Fibroblast of pulmonary artery (primary cell): Measurements from ENCODE around the gene SLC44A3.
A peak's percentile ranks its signal among the peaks of the same experiment; 100 is the strongest.

Experiments
- DNase-seq: peaks from one replicate; pipeline ENCODE4 v3.0.0-alpha.2; 2010; ENCODE audit warnings: low read depth
- H3K4me3 ChIP-seq: replicated peaks from 2 replicates; pipeline ENCODE4 v1.5.1; 2011; ENCODE audit warnings: low read depth, mild to moderate bottlenecking, control low read depth, low read length, moderate library complexity
- TF ChIP-seq, protein P1 (sequence below): IDR thresholded peaks from 2 replicates; pipeline ENCODE4 v1.5.1; 2011; ENCODE audit warnings: mild to moderate bottlenecking, control low read depth, low read length, inconsistent platforms; ENCODE audit errors: missing control alignments

Gene SLC44A3

DNA sequence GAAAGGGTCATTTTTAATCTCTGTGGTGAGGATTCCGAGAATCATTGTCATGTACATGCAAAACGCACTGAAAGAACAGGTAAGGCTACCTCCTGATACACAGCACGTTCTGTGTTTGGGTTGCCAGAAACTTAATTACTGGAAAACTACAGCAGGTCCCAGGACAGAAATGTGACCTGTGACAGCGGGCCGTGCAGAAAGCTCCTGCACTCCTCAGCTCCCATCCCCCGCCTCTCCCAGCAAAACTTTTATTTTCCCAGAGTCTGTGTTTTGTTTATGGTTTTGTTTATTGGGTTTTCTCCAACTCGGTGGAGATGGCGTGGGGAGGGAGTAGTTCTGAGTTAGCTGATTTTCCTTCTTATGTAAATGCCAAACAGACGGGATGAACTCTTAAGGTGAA is 44.7 kb downstream of the SLC44A3 start:
- H3K4me3 ChIP-seq = no peak overlapping the region
- DNase-seq = peak; percentile 26
- TF ChIP-seq, protein P1, sequence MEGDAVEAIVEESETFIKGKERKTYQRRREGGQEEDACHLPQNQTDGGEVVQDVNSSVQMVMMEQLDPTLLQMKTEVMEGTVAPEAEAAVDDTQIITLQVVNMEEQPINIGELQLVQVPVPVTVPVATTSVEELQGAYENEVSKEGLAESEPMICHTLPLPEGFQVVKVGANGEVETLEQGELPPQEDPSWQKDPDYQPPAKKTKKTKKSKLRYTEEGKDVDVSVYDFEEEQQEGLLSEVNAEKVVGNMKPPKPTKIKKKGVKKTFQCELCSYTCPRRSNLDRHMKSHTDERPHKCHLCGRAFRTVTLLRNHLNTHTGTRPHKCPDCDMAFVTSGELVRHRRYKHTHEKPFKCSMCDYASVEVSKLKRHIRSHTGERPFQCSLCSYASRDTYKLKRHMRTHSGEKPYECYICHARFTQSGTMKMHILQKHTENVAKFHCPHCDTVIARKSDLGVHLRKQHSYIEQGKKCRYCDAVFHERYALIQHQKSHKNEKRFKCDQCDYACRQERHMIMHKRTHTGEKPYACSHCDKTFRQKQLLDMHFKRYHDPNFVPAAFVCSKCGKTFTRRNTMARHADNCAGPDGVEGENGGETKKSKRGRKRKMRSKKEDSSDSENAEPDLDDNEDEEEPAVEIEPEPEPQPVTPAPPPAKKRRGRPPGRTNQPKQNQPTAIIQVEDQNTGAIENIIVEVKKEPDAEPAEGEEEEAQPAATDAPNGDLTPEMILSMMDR = no peak

DNA sequence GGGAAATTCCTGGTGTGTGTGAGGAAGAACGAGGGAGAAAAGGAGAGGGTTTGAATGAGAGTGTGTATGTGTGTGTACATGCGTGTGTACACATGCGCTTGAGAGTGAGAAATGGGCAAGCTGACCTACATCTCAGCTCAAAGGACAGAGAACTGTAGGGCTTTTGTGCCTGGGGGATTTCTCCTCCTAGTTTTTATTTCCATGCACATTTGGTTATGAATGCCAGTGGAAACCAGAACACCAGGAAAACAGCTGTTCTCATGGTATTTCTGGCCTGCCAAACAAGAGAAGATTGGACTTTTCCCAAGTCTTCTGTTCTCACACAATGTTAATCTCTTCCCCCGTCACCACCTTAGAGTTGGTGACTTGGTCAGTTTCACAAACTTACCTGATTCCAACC is 45.2 kb downstream of the SLC44A3 start:
- DNase-seq = peak; percentile 84
- H3K4me3 ChIP-seq = no peak overlapping the region
- TF ChIP-seq, protein P1 = no peak

DNA sequence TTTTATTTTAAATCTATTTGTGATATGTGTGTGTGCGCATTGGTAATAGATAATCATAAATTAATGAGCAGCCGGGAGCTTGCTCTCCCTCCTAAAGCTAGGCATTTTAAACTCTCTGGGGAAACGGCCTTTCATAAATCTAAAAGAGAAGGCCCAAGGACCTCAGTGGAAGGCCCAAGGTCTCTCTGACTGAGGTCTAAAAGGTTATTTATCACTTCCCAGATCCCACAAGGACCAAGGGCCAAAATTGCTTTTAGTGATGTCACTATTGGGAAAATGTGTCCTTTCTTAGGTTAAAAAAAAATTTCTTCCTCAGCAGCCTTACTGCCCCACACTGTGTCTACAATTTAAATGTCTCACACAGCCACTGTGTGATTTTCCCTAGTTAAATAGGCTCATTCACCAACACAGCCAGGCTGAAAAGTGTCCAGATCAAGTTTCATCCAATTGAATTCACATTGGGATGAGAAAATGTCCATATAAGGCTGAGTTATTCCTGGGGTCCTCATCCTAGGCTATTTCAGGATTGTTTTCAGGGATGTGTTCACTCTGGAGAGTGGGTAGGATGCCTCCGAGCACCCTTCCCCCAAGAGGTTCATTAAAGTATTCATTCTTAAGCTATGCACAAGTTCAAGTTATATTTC is 46.1 kb downstream of the SLC44A3 start:
- peak; percentile 41 for DNase-seq
- TF ChIP-seq, protein P1 = no peak
- no peak overlapping the region for H3K4me3 ChIP-seq

DNA sequence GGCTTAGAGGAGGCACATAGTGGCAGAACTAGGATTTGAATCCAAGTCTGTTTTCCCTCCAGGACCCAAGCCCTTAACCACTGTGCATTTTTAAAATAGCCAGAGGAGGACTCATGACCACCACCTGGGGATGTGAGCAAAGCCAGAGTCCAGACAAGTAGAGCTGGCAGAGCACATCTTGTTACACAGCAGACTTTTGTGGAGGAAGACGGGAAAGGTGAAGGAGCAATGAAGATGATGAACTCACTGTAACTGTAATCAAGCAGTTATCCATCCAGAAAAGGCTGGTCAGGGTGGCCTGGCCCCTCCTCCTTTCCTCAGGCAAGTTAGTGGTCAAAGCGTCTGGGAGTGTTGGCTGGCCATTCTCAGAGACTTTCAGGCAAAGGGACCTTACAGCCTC is 50.9 kb downstream of the SLC44A3 start:
- no peak overlapping the region for H3K4me3 ChIP-seq
- TF ChIP-seq, protein P1 = no peak
- DNase-seq = no peak

DNA sequence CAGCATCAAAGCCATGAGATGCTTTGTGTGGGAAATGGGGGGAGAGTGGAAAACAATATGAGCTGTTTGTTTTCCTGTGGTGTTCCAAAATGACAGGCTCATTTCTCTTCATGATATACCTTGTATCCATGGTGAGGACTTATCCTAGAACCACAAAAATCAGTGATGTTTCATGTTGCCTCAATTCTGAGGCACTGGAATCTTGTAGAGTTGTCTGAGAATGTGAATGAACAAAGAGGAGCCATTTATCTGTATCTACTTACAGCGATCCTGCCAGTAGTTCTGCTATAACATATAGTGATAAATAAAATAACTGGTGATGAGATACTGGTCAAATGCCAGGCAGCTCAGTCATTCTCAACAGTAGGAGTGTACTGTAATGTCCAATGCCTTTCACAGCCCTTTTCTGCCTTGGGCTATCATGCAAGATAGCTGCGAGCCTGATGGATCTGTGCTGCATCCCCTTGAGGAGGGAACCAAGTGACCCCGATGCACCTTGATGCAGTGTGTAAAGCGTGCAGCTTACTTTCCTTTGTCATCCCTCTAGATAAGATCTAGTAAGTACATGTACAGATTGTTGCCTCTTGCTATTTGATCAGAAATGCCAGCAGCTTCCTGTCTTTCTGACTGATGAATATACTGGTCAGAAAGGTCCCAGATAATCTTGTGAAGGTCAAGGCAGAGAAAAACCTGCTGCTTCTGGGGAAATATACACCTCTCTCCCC is 52.8 kb downstream of the SLC44A3 start:
- no peak overlapping the region for H3K4me3 ChIP-seq
- TF ChIP-seq, protein P1 = no peak
- no peak for DNase-seq

DNA sequence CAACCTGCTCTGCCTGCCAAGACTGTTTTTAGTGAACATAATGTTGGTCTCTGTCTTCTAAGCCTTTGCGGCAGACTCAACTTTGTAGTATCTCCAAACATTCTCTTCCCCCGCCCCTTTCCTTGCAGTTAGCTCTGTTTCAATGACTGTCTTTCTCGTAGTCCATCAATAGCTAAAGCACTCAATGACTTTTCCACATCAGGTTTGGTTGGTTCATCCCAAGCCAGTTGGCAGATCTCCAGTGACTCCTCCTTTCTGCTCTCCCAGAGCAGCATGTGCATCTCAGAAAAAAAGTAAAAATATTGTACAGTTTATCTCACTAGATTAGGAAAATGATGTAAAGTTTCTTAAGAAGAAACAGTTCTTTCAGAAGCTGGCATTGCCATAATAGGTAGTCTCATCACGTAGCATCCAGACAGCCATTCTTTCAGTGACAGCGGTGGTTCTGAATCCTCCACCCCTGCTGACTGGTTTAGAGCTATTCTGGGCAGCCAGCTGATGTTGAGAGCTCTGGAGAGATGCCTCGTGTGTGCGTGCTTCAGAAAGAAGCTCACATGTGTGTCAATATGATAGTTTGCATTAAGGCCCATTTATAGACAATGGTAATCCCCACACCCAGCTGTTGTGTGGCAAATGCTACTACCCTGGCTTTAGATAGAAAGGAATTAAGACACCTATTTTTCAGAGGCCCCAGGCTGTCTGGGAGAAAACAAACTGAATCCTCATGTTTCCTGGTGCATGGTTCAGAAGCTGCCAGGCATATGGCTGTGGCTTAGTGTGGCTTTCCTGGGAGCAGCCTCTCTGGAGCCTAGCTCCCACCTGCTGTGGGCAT is 53.6 kb downstream of the SLC44A3 start:
- DNase-seq = peak; percentile 30
- TF ChIP-seq, protein P1 = no peak
- no peak overlapping the region for H3K4me3 ChIP-seq
